GM19452 (cell line): ENCODE results near the gene GARIN5A.

ENCODE experiments used
- ATAC-seq: cut with Tn5 transposase; IDR thresholded peaks from one replicate; pipeline ENCODE4 v1.9.1; 2021; ENCODE audit not compliant: unreplicated experiment

GARIN5A gene

GRCh38 chr19:50509366-50509765 is 32.7 kb upstream of the GARIN5A start:
- no peak for ATAC-seq

GRCh38 chr19:50508843-50509190 is 32.2 kb upstream of the GARIN5A start:
- ATAC-seq: no peak

GRCh38 chr19:50507376-50507775 is 30.7 kb upstream of the GARIN5A start:
- ATAC-seq: no peak

- no peak for ATAC-seq
Observed at GRCh38 chr19:50506700-50507099, 30.1 kb upstream of the GARIN5A start.

- ATAC-seq: no peak
Observed at GRCh38 chr19:50505856-50506611, 29.4 kb upstream of the GARIN5A start.

GRCh38 chr19:50501568-50502475 is 25.2 kb upstream of the GARIN5A start:
- ATAC-seq: no peak

- no peak for ATAC-seq
Observed at GRCh38 chr19:50501186-50501567, 24.5 kb upstream of the GARIN5A start.

GRCh38 chr19:50500753-50501151 is 24.1 kb upstream of the GARIN5A start:
- no peak for ATAC-seq

- ATAC-seq: no peak
Observed at GRCh38 chr19:50500060-50500752, 23.6 kb upstream of the GARIN5A start.

- no peak for ATAC-seq
Observed at GRCh38 chr19:50498219-50499056, 21.8 kb upstream of the GARIN5A start.

GRCh38 chr19:50497022-50497405 is 20.4 kb upstream of the GARIN5A start:
- ATAC-seq: no peak

GRCh38 chr19:50496189-50497021 is 19.8 kb upstream of the GARIN5A start:
- ATAC-seq: no peak

- ATAC-seq: no peak
Observed at GRCh38 chr19:50495020-50495531, 18.4 kb upstream of the GARIN5A start.

- no peak for ATAC-seq
Observed at GRCh38 chr19:50494186-50495019, 17.8 kb upstream of the GARIN5A start.

- no peak for ATAC-seq
Observed at GRCh38 chr19:50493171-50493570, 16.5 kb upstream of the GARIN5A start.

GRCh38 chr19:50492303-50493052 is 15.8 kb upstream of the GARIN5A start:
- no peak for ATAC-seq

- ATAC-seq: no peak
Observed at GRCh38 chr19:50490991-50491472, 14.4 kb upstream of the GARIN5A start.

- no peak for ATAC-seq
Observed at GRCh38 chr19:50490411-50490811, 13.8 kb upstream of the GARIN5A start.
